HG02970 (cell line): ENCODE data around the gene SEPHS2.
A peak's percentile ranks its signal among the peaks of the same experiment; 100 is the strongest.
"Not testable (repeated sequence)": the region's sequence is repeated elsewhere in the genome, so short reads cannot be mapped to it uniquely, and the experiment has no call there.

ENCODE experiments used
- ATAC-seq: cut with Tn5 transposase; IDR thresholded peaks from one replicate; pipeline ENCODE4 v1.9.1; 2021; ENCODE audit warnings: mild to moderate bottlenecking, moderate library complexity, moderate number of reproducible peaks; ENCODE audit not compliant: unreplicated experiment, low FRiP score

The SEPHS2 gene

DNA sequence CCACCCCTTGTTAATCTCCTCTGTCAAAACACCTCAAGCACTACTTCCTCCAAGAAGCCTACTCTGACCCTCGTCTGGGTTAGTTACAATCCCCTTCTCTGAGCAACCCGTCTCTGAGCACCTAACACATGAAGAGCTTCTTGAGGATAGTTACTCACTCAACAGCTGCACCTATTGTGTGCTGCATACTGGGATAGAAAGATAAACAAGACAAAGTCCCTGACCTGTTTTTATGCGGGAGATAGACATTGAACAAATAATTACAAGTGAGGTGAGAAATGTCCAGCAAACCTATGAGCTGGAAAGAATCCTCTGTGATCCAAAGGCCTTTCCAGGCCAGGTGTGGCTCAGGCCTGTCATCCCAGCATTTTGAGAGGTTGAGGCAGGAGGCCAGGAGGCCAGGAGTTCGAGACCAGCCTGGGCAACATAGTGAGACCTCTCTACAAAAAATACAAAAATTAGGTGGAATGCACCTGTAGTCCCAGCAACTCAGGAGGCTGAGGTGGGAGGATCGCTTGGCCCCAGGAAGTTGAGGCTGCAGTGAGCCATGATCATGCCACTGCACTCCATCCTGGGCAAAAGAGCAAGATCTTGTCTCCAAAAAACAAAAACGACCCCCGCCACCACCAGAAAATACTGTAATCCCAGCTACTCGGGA, 43.8 kb downstream of the SEPHS2 start:
- no peak for ATAC-seq

DNA sequence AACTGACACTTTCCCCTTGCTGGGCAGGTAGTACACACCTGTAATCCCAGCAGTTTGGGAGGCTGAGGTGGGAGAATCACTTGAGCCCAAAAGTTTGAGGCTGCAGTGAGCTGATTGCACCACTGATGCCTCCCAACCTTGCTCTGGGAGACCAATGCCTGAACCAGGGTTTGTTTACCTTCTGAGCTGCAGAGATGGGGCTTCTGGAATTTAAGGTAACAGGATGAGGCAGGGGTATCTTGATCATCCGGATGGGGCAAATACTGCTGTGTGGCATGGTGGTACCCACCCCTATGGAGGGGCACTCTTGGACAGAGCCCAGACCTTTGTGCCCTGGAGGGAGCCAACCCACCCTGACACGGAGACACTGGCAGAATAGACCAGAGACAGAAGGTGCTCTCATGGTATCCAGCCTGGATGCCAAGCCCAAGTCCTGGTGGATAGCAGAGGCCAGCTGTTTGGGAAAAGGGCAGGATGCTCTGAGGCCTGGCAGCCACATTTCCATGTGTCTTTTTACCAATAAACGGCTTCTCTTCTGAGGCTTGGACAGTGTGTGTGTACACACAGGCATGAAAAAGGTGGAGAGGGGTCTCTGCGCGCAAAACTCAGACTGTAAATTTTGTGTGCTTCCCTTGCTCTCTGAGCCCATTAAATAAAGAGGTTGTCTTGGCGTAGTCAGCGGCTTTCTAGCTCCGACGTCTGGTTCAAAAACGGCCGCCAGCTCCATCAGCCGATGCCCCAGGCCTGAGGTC, 46.1 kb downstream of the SEPHS2 start:
- ATAC-seq, result no peak

DNA sequence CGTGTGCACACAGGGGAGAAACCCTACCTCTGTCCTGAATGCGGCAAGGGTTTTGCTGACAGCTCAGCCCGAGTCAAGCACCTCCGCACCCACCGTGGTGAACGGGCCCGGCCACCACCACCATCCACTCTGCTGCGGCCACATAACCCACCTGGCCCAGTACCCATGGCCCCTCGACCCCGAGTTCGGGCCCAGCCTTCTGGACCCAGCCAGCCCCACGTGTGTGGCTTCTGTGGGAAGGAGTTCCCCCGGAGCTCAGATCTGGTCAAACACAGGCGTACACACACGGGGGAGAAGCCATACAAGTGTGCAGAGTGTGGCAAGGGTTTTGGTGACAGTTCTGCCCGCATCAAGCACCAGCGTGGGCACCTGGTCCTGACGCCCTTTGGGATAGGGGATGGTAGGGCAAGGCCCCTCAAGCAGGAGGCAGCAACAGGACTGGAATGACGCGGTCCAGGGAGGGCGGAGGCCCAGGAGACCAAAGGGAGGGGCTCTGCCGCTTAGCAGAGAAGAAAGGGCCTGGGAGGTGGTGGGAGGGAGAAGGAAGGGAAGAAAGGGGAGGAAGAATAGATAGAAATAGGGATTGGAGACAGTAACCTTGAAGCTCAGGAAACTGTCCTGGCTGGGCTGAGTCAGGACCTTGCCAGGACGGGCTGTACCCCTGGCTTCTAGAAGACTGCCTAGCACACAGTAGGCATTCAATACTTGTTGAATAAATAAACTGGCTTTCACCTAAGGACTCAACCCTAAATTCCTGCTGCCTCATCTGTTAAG, 46.8 kb downstream of the SEPHS2 start:
- ATAC-seq, result no peak

DNA sequence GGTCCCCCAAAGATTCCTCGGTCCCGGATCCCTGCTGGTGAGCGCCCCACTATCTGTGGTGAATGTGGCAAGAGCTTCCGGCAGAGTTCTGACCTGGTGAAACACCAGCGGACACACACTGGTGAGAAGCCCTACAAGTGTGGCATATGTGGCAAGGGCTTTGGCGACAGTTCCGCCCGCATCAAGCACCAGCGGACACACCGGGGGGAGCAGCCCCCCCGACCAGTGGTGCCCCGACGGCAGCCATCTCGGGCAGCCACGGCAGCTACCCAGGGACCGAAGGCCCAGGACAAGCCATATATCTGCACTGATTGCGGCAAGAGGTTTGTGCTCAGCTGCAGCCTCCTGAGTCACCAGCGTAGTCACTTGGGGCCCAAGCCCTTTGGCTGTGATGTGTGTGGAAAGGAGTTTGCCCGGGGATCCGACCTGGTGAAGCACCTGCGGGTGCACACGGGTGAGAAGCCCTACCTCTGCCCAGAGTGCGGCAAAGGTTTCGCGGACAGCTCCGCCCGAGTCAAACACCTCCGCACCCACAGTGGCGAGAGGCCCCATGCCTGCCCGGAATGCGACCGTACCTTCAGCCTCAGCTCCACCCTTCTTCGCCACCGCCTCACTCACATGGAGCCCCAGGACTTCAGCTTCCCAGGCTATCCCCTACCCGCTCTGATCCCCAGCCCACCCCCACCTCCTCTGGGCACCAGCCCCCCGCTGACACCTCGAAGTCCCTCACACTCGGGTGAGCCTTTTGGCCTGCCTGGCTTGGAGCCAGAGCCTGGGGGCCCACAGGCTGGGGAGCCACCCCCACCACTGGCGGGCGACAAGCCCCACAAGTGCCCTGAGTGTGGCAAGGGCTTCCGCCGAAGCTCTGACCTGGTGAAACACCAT, 47.7 kb downstream of the SEPHS2 start:
- ATAC-seq, result no peak

DNA sequence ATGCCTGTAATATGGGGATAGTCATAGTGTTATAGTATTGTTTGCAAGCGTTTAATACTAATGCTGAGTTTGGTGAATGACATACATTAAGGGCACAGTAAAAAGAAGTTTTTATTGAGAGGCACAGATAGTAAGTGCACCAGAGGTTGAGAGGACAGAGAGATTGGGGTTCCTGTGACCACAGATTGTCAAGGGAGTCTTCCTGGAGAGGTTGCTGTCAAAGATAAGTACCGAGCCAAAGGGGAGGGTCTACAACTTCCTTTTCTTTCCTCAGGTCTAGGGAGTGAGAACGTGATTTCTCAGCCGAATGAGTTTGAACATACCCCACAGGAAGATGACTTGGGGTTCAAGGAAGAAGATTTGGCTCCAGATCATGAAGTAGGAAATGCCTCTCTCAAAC, 48.6 kb downstream of the SEPHS2 start:
- no peak for ATAC-seq

DNA sequence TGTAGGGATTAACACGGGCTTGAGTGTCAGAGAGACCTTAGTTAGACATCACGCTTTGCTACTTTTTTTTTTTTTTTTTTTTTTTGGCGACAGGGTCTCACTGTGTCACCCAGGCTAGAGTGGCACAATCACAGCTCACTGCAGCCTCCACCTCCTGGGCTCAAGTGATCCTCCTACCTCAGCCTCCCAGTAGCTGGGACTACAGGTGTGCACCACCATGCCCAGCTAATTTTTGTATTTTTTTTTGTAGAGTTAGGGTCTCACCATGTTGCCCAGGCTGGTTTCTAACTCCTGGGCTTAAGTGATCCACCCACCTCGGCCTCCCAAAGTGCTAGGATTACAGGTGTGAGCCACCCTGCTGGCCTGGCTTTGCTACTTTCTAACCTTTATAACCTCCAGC, 49.0 kb downstream of the SEPHS2 start:
- ATAC-seq, result not testable (repeated sequence)

DNA sequence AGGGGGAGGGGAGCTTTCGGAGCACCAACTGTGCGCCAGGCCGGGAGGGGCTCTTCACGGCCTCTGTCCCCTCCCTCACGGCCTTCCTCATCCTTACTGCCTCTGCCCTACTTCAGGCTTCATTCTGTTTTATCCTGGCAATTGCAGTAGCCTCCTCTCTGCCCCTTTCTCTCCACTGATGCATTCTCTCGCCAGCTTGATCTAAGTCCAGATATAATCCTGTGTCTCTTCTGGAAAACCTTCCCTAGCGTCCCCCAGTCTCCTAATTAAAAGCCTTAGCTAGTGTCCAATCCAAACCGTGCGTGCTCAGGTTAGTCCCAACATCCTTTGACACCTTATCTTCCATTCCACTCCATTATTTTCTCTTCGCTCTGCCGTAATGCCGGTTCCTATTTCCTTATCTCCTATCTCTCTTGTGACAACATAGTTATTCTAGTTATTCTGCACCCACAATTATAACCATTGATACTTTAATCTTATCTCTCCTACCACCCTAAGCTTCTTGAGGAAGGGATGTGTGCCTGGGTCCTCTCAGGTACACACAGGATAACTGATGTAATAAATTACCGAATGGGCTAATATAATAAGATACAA, 49.6 kb downstream of the SEPHS2 start:
- ATAC-seq, result no peak

DNA sequence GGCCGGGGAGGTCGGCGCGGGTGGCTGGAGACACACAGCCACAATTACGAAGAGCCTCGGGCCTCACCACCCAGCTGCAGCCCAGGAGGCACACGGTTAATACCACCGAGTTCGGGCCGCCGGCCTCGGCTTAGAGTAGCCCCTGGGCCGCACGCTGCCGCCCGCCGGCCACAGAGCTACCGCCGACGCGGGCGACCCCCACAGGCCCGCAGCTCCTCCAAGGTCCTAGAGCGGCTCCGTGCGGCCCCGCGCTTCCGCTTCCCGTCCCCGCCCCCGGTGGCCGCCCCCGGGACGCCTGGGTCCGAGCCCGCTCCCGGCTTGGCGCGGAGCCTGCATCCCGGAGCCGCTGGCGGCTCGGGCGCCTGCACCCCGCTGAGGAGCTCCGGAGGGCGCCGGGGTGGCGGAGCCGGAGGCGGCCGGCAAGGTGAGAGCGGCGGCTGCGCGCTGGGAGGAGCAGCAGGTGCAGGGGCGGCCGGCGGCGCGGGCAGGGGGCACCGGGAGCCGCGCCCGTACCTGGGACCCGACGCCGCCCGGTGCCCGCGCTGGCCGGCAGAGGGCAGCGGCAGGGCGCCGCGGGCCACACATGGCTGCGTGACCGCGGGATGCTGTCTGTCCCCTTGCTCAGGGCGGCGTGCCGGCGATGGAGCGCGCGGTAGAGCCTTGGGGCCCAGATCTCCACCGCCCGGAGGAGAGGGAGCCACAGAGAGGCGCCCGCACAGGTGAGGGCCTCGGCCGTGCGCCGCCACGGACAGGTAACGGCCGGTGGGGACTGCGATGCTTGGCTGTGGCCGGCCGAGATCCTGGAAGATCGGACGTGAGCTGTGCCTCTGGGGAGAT, 50.3 kb downstream of the SEPHS2 start, which contains the start of gene ZNF48:
TSS of gene ZNF48 (plus strand) at position 266 of the 837 bp plus-strand sequence. CDS start at position 641, 375 bp downstream.
- ATAC-seq, result peak; percentile 53

DNA sequence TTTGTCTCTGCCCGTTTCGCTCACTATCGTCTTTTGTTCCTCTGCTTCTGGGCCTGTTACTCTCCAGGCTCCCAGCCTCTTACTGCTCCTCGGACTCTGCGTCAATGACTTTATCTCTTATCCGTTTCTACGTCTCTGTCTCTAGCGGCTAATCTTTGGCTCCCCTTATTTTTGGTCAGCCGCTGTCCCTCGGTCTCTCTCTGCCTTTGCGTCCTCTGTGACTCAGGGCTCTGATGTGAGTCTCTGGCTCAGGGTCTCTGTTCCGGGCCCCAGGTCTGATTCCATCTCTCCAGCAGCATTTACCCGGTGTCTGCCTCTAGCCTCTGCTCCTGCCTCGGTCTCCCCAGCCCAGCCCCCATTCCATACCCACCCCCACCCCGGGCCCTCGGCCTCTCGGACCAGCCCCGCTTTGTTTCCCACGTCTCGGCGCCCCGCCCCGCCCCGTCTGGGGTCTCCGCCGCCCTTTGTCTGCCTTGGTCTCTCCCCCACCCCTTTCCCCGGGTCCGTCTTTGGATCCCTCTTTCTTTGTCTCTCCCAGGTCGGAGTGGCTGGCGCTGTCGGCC, 51.0 kb downstream of the SEPHS2 start:
- ATAC-seq, result no peak
